Measurements from ENCODE around the gene ZCCHC3.

The ZCCHC3 gene

GRCh38 chr20:284172-284571, 13.2 kb upstream of the ZCCHC3 start:
- no peak for DNase-seq (ENCODE audit: low read depth)

- DNase-seq (ENCODE audit: low read depth): no peak
Observed at GRCh38 chr20:286508-286907, 10.9 kb upstream of the ZCCHC3 start.

DNA sequence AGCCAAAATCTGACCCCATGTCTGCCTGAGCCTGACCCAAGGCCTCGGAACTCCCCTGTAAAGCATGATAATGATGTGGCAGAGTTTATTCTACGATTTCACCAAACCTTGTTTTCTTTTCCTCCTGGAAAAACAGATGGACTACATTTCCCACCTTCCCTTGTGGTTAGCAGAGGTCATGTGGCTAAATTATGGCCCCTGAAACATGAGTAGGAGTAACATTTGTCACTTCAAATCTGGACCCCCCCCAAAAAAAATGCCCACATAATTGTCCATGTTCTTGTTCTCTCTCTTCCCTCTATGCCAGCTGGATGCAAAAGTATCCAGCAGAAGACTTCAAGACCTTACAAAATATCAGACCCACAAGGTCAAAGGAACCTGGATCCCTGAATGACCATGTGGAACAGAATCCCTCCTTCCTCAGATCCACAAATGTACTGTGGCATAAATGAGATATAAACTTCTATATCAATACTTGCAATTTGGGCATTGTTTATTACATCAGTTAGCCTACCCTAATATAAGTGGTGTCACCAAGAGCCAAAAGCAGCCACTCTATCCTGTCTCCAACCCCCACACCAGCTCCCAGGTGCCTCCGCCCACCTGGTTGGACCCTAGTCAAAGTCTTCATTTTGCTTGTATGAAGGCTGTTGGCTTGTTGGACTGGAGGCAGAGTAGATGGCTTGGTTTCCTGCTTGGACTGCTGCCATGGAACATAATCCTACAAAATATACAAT, 8.2 kb upstream of the ZCCHC3 start:
- DNase-seq (ENCODE audit: low read depth): no peak

- DNase-seq (ENCODE audit: low read depth): no peak
Observed at GRCh38 chr20:289693-290083, 7.7 kb upstream of the ZCCHC3 start.

DNA sequence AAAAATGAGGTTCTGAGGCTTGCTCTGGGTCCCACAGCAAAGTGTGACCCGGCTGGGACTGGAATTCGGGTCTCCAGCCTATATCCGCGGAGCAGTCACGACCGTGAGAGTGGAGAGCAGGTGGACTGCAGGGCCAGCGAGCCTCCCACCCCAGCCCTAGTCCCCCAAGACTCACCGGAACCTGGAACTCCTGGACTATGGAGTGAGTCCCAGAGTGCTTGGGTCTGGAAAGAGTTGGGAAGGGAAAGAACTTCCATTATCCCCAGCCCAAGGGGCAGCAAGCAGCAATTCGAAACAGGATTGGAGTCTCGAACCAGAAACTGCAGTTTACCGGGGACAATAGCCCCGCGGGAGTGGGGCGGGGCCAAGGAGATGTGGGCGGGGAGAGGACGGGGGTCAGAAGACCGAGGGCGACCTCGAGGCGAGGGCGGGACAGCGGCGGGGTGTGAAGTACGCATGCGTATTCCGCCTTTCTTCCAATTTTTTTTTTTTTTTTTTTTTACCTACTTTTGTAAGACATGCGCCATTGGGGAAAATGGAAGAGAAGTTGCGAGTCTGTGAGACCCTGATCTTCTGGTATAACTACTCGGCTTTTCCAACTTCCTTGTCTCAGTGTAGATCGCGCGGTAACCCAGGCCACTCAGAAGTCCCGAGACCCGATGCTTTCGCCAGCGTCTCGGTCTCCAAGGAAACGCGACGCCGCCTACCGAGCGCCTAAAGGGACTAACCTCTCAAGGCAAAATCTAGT, 7.1 kb upstream of the ZCCHC3 start, which contains the start of gene C20orf96:
TSS of gene C20orf96 (minus strand) at position 667 of the 748 bp plus-strand sequence. CDS start at position 527, 140 bp downstream.
- peak; percentile 92 for DNase-seq (ENCODE audit: low read depth)

- no peak for DNase-seq (ENCODE audit: low read depth)
Observed at GRCh38 chr20:294602-295001, 2.8 kb upstream of the ZCCHC3 start.

DNA sequence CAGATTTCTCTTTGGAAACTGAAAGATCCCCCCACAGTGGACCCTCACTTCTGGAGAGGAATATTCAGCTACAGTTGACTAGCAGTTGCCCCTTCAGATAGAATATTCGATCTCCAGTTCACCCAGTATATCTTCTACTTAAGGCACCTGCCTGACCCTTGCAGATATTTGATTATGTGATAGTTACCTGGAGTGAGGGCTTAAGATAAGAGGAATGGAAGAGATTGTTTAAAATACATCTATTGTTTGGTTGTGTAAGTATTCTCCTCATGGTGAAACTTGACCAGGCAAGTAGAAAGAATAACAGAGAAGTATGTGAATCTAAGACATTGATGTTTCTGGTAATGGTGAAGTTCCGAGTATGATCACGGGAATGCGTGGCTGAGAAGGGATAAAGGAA, 1.6 kb upstream of the ZCCHC3 start:
- DNase-seq (ENCODE audit: low read depth): no peak

DNA sequence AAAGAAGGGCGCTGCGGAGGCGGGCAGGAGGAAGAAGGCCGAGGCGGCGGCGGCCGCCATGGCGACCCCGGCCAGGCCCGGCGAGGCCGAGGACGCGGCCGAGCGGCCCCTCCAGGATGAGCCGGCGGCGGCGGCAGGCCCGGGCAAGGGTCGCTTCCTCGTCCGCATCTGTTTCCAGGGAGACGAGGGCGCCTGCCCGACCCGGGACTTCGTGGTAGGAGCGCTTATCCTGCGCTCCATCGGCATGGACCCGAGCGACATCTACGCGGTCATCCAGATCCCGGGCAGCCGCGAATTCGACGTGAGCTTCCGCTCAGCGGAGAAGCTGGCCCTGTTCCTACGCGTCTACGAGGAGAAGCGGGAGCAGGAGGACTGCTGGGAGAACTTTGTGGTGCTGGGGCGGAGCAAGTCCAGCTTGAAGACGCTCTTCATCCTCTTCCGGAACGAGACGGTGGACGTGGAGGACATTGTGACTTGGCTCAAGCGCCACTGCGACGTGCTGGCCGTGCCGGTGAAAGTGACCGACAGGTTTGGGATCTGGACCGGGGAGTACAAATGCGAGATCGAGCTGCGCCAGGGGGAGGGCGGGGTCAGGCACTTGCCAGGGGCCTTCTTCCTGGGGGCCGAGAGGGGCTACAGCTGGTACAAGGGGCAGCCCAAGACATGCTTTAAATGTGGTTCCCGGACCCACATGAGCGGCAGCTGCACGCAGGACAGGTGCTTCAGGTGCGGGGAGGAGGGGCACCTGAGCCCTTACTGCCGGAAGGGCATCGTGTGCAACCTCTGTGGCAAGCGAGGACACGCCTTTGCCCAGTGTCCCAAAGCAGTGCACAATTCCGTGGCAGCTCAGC, 780 bp downstream of the ZCCHC3 start:
- DNase-seq (ENCODE audit: low read depth): peak; percentile 58

DNA sequence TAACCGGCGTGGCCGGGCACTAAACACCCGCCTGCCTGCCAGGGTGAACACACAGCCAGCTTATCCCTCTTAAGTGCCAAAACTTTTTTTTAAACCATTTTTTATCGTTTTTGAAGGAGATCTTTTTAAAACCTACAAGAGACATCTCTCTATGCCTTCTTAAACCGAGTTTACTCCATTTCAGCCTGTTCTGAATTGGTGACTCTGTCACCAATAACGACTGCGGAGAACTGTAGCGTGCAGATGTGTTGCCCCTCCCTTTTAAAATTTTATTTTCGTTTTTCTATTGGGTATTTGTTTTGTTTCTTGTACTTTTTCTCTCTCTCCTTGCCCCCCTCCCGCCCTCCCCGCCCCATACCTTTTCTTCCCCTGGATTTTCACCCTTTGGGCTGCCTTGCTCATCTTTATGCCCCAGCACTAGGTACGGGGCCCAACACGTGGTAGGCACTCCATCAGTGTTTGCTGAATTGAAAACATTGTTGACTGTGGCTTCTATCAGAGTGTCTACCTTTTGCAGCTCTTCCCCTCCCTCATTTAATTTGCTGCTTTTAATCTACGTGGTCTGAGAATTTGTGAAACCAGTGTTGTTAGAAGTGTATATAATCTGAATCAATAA, 1.5 kb downstream of the ZCCHC3 start:
- DNase-seq (ENCODE audit: low read depth): no peak

GRCh38 chr20:300345-300990, 3.1 kb downstream of the ZCCHC3 start:
- DNase-seq (ENCODE audit: low read depth): no peak

- DNase-seq (ENCODE audit: low read depth): no peak
Observed at GRCh38 chr20:301886-302848, 4.8 kb downstream of the ZCCHC3 start.

DNA sequence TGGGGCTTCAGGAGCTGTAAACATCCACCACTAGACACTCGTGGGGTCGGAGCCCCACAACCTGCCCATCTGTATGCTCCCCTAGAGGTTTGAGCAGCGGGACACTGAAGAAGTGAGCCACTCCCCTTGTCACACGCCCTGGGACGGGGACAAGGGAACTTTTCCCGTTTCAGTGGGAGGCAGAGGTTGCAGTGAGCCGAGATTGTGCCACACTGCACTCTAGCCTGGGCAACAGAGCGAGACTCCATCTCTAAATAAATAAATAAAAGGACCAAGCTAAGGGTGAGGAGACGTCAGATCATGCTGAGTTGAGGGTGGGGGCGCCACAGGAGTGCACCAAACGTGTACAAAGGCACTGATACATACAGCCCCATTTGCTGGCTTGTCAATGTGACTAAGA, 8.4 kb downstream of the ZCCHC3 start:
- no peak for DNase-seq (ENCODE audit: low read depth)

- no peak for DNase-seq (ENCODE audit: low read depth)
Observed at GRCh38 chr20:308427-309038, 11.2 kb downstream of the ZCCHC3 start.

GRCh38 chr20:309306-309840, 12.0 kb downstream of the ZCCHC3 start:
- DNase-seq (ENCODE audit: low read depth): no peak

- DNase-seq (ENCODE audit: low read depth): no peak
Observed at GRCh38 chr20:309841-310644, 12.7 kb downstream of the ZCCHC3 start.

DNA sequence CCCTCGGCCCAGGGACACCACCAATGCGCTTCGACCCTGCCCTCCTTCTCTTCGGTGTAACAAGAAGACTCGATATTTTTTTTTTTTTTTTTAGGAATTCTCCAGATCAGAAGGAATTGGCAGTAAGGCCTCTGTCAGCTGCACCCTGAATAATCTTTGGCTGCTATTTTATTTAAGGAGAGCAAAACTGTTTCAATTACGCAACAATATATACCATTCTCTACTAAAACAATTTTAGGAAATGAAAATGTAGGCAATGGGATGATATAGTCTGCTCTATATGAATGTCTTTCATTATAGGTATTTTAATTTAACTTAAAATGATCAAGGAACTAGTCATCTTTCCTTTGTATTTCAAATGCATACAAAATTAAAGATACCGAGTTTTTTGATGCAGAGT, 13.3 kb downstream of the ZCCHC3 start:
- no peak for DNase-seq (ENCODE audit: low read depth)

DNA sequence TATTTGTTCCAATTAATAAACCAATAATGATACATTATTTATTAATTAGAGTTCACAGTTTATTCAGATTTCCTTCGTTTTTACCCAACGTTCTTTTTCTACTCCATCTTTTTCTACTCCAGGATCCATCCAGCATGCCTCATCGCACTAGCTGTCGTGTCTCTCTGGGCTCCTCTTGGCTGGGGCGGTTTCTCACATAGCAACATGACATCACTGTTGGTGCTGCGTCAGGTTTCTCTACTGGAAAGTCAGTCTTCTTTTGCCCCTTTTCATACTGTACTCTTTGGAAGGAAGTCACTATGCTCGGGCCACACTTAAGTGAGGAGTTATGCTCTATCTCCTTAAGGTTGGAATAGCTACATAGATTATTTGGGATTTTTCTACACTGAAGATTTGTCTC, 14.2 kb downstream of the ZCCHC3 start:
- no peak for DNase-seq (ENCODE audit: low read depth)

GRCh38 chr20:312067-312466, 14.7 kb downstream of the ZCCHC3 start:
- no peak for DNase-seq (ENCODE audit: low read depth)

GRCh38 chr20:312866-313265, 15.5 kb downstream of the ZCCHC3 start:
- DNase-seq (ENCODE audit: low read depth): no peak

All from HS-5 (cell line).